Measurements from ENCODE around the gene DVL1. TPM values are rescaled to one million over a fixed set of nuclear protein-coding genes. Genes with fewer than 3 reads are reported as not detected.
A peak's percentile ranks its signal among the peaks of the same experiment; 100 is the strongest.

Gene DVL1
- total and polyA plus RNA-seq, 8 donors: 41.3 to 229 (median 72.2) TPM

GRCh38 chr1:1308756-1309250 lies 40.4 kb downstream of the DVL1 start:
- no peaks in the 10 kb centered on the region for H3K9me3 ChIP-seq
- H3K4me1 ChIP-seq: peaks cover 44 to 60% (median 54%) of the 10 kb centered on the region in 4 donors
- peak overlapping the region; percentile 93 to 99 (median 96) for H3K27ac ChIP-seq
- intact Hi-C loops (cut with DNase I; ENCODE audit: low total_unique reads): no loop called here
- H3K36me3 ChIP-seq: peaks cover 19 to 40% (median 39%) of the 10 kb centered on the region in 4 donors
- TF ChIP-seq POLR2A (IDR thresholded peaks at IDR 0.05) (no peak), POLR2AphosphoS5 (IDR thresholded peaks at IDR 0.05) (no peak), CTCF (IDR thresholded peaks at IDR 0.05) (no peak), EP300 (IDR thresholded peaks at IDR 0.05) (no peak)
- no peak for DNase-seq
- no peaks in the 10 kb centered on the region for H3K27me3 ChIP-seq
- H3K4me3 ChIP-seq: peak overlapping the region; percentile 88 to 91 (median 90)
- WGBS, 5 donors: 0% methylated on average over 2 to 66 of the region's 66 CpGs

- intact Hi-C loops (cut with DNase I; ENCODE audit: low total_unique reads): no loop called here
- Histone ChIP-seq H3K9me3 (no peaks in the 10 kb centered on the region), H3K27ac (peak within 1 kb of the TSS; percentile 93 to 99 (median 96)), H3K27me3 (no peaks in the 10 kb centered on the region), H3K4me3 (peak within 1 kb of the TSS; percentile 88 to 91 (median 90)), H3K4me1 (peaks cover 44 to 66% (median 61%) of the 10 kb centered on the region in 4 donors), H3K36me3 (peaks cover 13 to 33% (median 32%) of the 10 kb centered on the region in 4 donors)
- peak; percentile 34 to 60 (median 49) for TF ChIP-seq POLR2AphosphoS5 (IDR thresholded peaks at IDR 0.05)
- TF ChIP-seq POLR2A (IDR thresholded peaks at IDR 0.05): no peak
- TF ChIP-seq EP300 (IDR thresholded peaks at IDR 0.05): no peak
- TF ChIP-seq CTCF (IDR thresholded peaks at IDR 0.05): peak in 3 of 7 experiments; percentile 8 to 10 (median 9)
- 0 to 1% (median 1%) methylated on average over 24 to 125 of the region's 131 CpGs; no CpG with 5 or more reads in 1 of the 5 donors for WGBS, 5 donors
- DNase-seq: peak; percentile 89 to 97
Measured at GRCh38 chr1:1307923-1308755, 41.1 kb downstream of the DVL1 start, which contains the start of the genes ACAP3 and PUSL1. ACAP3 (minus strand) TSS chr1:1307930; CDS start chr1:1307815, 115 bp downstream. PUSL1 (plus strand) TSS chr1:1308597; CDS start chr1:1308644, 47 bp downstream.

- H3K36me3 ChIP-seq: peaks cover 5 to 26% (median 25%) of the 10 kb centered on the region in 4 donors
- peak in 1 of 2 donors; percentile 49 for DNase-seq
- H3K27me3 ChIP-seq: no peaks in the 10 kb centered on the region
- TF ChIP-seq CTCF (IDR thresholded peaks at IDR 0.05) (no peak), POLR2AphosphoS5 (IDR thresholded peaks at IDR 0.05) (no peak), EP300 (IDR thresholded peaks at IDR 0.05) (no peak), POLR2A (IDR thresholded peaks at IDR 0.05) (no peak)
- H3K27ac ChIP-seq: peak overlapping the region; percentile 87 to 99 (median 96)
- intact Hi-C loops (cut with DNase I; ENCODE audit: low total_unique reads): no loop called here
- H3K4me1 ChIP-seq: peaks cover 44 to 73% (median 64%) of the 10 kb centered on the region in 4 donors
- WGBS, 5 donors: 0 to 2% (median 1%) methylated on average over 25 to 83 of the region's 83 CpGs
- peak overlapping the region; percentile 88 to 91 (median 90) for H3K4me3 ChIP-seq
- H3K9me3 ChIP-seq: no peaks in the 10 kb centered on the region
Measured at GRCh38 chr1:1307261-1307922, 41.8 kb downstream of the DVL1 start.
